GM12878 (cell line): Measurements from ENCODE around the gene TUFM. TPM values are rescaled to one million over a fixed set of nuclear protein-coding genes. Genes with fewer than 3 reads are reported as not detected.

Experiments
- BCL11A ChIP-seq: IDR thresholded peaks from 2 replicates; pipeline ENCODE4 v1.6.1; 2011; ENCODE audit warnings: low read depth, low read length
- BHLHE40 ChIP-seq, 2 experiments: fragments of 450-650 bp in 1 of 2; IDR thresholded peaks; 2 replicates each; pipeline ENCODE4 v1.6.1; 2011 to 2017; ENCODE audit warnings: low read depth in 2 of 2, borderline replicate concordance in 1 of 2, improper control_type of control experiment in 1 of 2, low read length in 1 of 2, mild to moderate bottlenecking in 1 of 2
- CBX5 ChIP-seq: sonication (generic); IDR thresholded peaks from 2 replicates; pipeline ENCODE4 v1.6.1; 2016; ENCODE audit warnings: low read depth, moderate library complexity, mild to moderate bottlenecking, inconsistent platforms
- CHD2 ChIP-seq: IDR thresholded peaks from 2 replicates; pipeline ENCODE4 v1.6.1; 2011; ENCODE audit warnings: low read depth, low read length, improper control_type of control experiment, borderline replicate concordance
- ELK1 ChIP-seq: IDR thresholded peaks from 2 replicates; pipeline ENCODE4 v1.6.1; 2012; ENCODE audit warnings: low read depth, low read length, improper control_type of control experiment
- HCFC1 ChIP-seq: fragments of 150-350 bp; IDR thresholded peaks from 2 replicates; pipeline ENCODE4 v1.6.1; 2014; ENCODE audit warnings: low read length
- HSF1 ChIP-seq: fragments of 150-350 bp; IDR thresholded peaks from 2 replicates; pipeline ENCODE4 v1.6.1; 2014; ENCODE audit warnings: mild to moderate bottlenecking, low read depth, low read length
- IKZF2 ChIP-seq, 2 experiments: fragments of 450-650 bp; IDR thresholded peaks; 2 replicates each; pipeline ENCODE4 v1.6.1; 2017; ENCODE audit warnings: mild to moderate bottlenecking in 2 of 2, moderate library complexity in 2 of 2
- KDM1A ChIP-seq: fragments of 200-600 bp; sonication (generic); IDR thresholded peaks from 2 replicates; pipeline ENCODE4 v1.6.1; 2016; ENCODE audit warnings: borderline replicate concordance
- KLF5 ChIP-seq: fragments of 450-650 bp; IDR thresholded peaks from 2 replicates; pipeline ENCODE4 v1.6.1; 2014; ENCODE audit warnings: mild to moderate bottlenecking; ENCODE audit not compliant: partially characterized antibody
- MAX ChIP-seq: IDR thresholded peaks from 2 replicates; pipeline ENCODE4 v1.6.1; 2012; ENCODE audit warnings: low read depth, low read length, improper control_type of control experiment
- MTA3 ChIP-seq: IDR thresholded peaks from 2 replicates; pipeline ENCODE4 v1.6.1; 2012; ENCODE audit warnings: low read length, inconsistent platforms, borderline replicate concordance
- NR2C1 ChIP-seq: fragments of 450-650 bp; IDR thresholded peaks from 2 replicates; pipeline ENCODE4 v1.6.1; 2017; ENCODE audit warnings: antibody characterized with exemption, mild to moderate bottlenecking, moderate library complexity
- RB1 ChIP-seq: fragments of 450-650 bp; formaldehyde crosslinking; IDR thresholded peaks from 2 replicates; pipeline ENCODE4 v1.6.1; 2017; ENCODE audit warnings: mild to moderate bottlenecking, borderline replicate concordance
- RELA ChIP-seq: fragments of 450-650 bp; IDR thresholded peaks from 2 replicates; pipeline ENCODE4 v1.8.0; 2014; ENCODE audit warnings: borderline replicate concordance; ENCODE audit not compliant: partially characterized antibody
- RELB ChIP-seq: fragments of 450-650 bp; IDR thresholded peaks from 2 replicates; pipeline ENCODE4 v1.6.1; 2017; ENCODE audit warnings: low read depth, mild to moderate bottlenecking, moderate library complexity
- SKIL ChIP-seq: fragments of 450-650 bp; IDR thresholded peaks from 2 replicates; pipeline ENCODE4 v1.6.1; 2017; ENCODE audit warnings: mild to moderate bottlenecking, low read depth, inconsistent platforms; ENCODE audit not compliant: poor library complexity, severe bottlenecking
- ZNF207 ChIP-seq: fragments of 450-650 bp; IDR thresholded peaks from 2 replicates; pipeline ENCODE4 v1.6.1; 2014; ENCODE audit warnings: antibody characterized with exemption, mild to moderate bottlenecking, borderline replicate concordance
- polyA plus RNA-seq, 11 experiments: library from polyadenylated mRNA; depleted of rRNA in 4 of 11; unstranded in 6 of 11; stranded (reverse) in 5 of 11; fragments of >200 nt; fragmentation: Nextera tagmentation in 4 of 11; fragmentation: Illumina TruSeq in 1 of 11; extraction: Ambion mirVana in 4 of 11; extraction: Trizol in 1 of 11; gene quantifications; 1 replicate in 1 of 11; 2 replicates in 10 of 11; pipeline versions ENCODE4 v1.2.1 to v1.2.3, GENCODE V29; 2011 to 2016; ENCODE audit warnings: inconsistent platforms in 2 of 11, missing spikeins in 2 of 11, low read depth in 1 of 11
- total RNA-seq, 4 experiments: library from RNA; depleted of rRNA in 3 of 4; stranded (reverse); fragments of >200 nt in 3 of 4; fragmentation: Illumina TruSeq in 1 of 4; extraction: Trizol in 1 of 4; gene quantifications; 2 replicates each; pipeline versions ENCODE4 v1.2.1 to v1.2.3, GENCODE V29; 2013 to 2021

TUFM gene
- total and polyA plus RNA-seq, 10 of the 15 experiments (the other 5 are each of a cell fraction or from before 2014, with no cell fraction given), result 23.4 to 354 (median 182) TPM

- TF ChIP-seq HSF1 (peak; percentile 64; the same call in 1 of the 2 replicates), KLF5 (peak; percentile 85), MAX (peak; percentile 89), CBX5 (no peak; the same call in 1 of the 2 replicates), RELB (peak; percentile 70), ZNF207 (peak; percentile 99), CHD2 (peak; percentile 98), SKIL (peak; percentile 67), NR2C1 (peak; percentile 53; the same call in 1 of the 2 replicates), RELA (peak; percentile 86), ELK1 (peak; percentile 61), RB1 (peak; percentile 98), HCFC1 (peak; percentile 80), KDM1A (no peak), IKZF2 (IDR thresholded peaks at IDR 0.05) (peak; percentile 23 to 67), BCL11A (peak; percentile 56; the same call in 1 of the 2 replicates), BHLHE40 (IDR thresholded peaks at IDR 0.05; ENCODE audit: borderline replicate concordance in 1 of 2, low read depth in 2 of 2, low read length in 1 of 2) (peak; percentile 67 to 89; a peak in 3 of 4 replicates), MTA3 (peak; percentile 83; the same call in 1 of the 2 replicates)
Measured at GRCh38 chr16:28822520-28823290, 23.4 kb downstream of the TUFM start, which contains the start of gene ATXN2L (continued).
